GM19397 (cell line): ENCODE measurements around the gene KCTD20.

Source experiments
- ATAC-seq: cut with Tn5 transposase; IDR thresholded peaks from one replicate; pipeline ENCODE4 v1.9.1; 2021; ENCODE audit warnings: mild to moderate bottlenecking, moderate library complexity; ENCODE audit not compliant: unreplicated experiment

The KCTD20 gene

DNA sequence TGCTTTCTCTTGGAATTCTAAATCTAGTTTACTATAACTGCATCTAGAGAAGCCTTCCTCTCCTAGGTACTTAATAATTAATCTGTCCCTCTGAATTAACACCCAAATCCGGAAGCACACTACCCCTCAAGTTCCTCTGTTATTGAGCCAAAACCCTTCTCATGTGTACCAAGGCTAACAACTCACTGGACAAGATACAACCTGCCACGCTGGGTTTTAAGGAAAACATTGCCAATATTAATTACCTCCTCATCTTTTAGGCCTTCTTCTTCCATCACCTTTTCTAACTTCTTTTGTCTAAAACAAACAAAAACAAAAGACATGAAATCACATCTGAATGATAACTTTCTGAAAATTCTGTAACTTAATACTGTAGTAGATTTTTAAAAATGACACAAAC is 82.5 kb downstream of the KCTD20 start:
- ATAC-seq: no peak

DNA sequence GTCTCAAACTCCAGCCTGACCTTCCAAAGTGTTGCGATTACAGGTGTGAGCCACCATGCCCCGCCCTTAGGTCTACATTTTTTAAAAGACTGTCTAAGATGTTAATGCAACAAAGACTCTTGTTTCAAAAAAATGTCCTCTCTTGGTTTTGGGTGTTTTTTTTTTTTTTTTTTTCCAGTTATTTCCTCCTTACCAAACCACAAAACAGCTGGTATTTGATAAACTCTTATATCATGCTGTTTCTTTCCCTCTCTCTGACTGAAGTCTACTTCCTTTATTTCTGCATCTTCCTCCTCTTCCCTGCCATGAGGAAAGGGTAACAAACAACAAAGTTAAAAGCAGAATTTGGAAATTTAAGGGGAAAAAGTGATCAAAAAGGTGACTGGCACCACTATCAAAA is 83.3 kb downstream of the KCTD20 start:
- no peak for ATAC-seq

DNA sequence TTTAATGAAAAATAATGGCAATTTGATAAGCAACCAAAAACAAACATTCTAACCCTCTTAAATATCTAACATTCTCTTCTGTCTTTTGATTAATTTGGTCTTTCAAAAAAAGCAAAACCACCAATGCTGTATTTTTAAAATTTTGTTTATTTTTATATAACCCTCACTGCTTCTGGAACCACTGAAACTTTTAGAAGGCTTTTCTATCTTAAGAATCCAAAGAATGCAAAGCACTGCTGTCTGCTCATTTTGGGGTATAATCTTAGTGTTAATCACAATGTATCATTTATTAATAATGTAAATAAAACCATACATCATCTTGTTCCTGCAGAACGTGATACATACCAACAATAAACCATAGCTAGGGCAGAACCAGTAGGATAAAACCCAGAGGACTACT is 90.5 kb downstream of the KCTD20 start:
- ATAC-seq: no peak

DNA sequence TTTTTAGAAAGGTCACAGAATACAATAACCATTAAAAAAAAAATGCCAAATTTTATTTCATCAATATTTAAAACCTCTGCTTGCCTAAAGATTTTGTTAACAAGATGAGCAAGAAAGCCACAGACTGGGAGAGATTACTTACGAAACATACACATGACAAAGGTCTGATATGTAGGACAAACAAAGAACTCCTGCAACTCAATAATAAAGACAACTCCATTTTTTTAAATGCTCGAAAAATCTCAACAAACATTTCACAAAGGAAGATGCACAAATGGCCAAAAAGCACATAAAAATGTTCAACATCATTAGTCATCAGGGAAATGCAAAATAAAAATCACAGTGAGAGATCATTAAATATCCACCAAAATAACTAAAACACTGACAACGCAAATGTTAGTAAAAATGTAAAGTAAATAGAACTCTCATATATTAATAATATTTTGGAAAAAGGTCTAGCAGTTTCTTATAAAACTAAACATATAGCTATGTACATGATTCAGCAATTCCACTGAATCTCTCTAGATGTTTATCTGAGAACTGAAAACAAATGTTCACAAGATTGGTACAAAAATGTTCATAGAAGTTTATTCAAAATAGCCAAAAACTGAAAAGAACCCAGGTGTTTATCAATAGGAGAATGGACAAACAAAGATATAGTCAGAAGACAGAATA is 94.2 kb downstream of the KCTD20 start:
- no peak for ATAC-seq

DNA sequence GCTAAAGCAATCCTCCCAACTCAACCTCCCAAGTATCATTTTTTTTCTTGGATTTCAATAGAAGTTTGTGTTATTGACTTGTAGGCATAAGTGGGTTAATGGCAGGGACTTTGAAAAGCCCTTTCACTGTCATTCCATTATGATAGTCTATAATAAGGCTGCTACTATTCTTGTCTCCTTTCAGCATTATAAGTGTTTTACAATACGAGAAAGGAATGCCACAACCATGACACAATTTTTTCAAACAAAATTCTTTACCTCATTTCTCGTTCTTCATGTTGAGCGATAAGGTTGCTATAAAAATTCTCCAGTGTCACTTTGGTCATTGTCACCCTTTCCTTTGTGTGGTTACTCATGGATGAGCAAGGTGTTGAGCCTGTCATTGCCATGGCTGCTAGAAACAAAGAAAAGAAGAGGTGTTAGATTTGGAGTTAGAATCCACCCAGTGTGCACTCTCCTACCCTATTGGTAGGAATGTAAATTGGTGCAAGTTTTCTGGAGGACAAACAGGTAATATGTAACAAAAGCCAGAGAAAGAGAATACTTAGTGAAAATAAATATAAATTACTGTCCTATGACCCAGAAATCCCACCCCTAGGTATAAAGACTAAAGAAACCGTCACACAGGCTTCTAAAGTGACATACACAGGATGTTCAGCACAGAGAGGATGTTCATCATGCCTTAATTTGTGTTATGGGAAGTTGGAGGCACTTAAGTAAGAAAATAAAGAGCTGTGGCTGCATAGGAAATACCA is 97.2 kb downstream of the KCTD20 start:
- no peak for ATAC-seq
